Fibroblast of lung (primary cell): ENCODE measurements around the gene HOXC9. TPM values are rescaled to one million over a fixed set of nuclear protein-coding genes. Genes with fewer than 3 reads are reported as not detected.

Experiments
- DNase-seq, 2 donors: peaks; one replicate each; pipeline versions ENCODE4 v3.0.0 to v3.0.0-alpha.2; 2010; ENCODE audit warnings: low read depth in 2 of 2
- H2AFZ ChIP-seq: 2 replicates; pipeline ENCODE4 v1.5.1; 2012; ENCODE audit warnings: low read length, control low read depth, inconsistent platforms
- H3K27ac ChIP-seq: 2 replicates; pipeline ENCODE4 v1.5.1; 2011; ENCODE audit warnings: low read length, control low read depth; ENCODE audit not compliant: insufficient read depth
- H3K27me3 ChIP-seq: 2 replicates; pipeline ENCODE4 v1.5.1; 2011; ENCODE audit warnings: mild to moderate bottlenecking, low read length; ENCODE audit not compliant: control insufficient read depth, insufficient read depth
- H3K36me3 ChIP-seq: 2 replicates; pipeline ENCODE4 v1.5.1; 2011; ENCODE audit warnings: low read length; ENCODE audit not compliant: control insufficient read depth, insufficient read depth
- H3K4me1 ChIP-seq: 2 replicates; pipeline ENCODE4 v1.5.1; 2011; ENCODE audit warnings: low read length; ENCODE audit not compliant: control insufficient read depth, insufficient read depth; ENCODE audit errors: extremely low read depth
- H3K4me2 ChIP-seq: 2 replicates; pipeline ENCODE4 v1.5.1; 2011; ENCODE audit warnings: low read length, control low read depth; ENCODE audit not compliant: insufficient read depth; ENCODE audit errors: extremely low read depth
- H3K4me3 ChIP-seq, 4 experiments: fragments of 200-600 bp in 1 of 4; sonication (generic) in 1 of 4; replicated peaks in 1 of 4; 2 replicates each; pipeline ENCODE4 v1.5.1; 2011 to 2016; ENCODE audit warnings: low read length in 4 of 4, low read depth in 3 of 4, mild to moderate bottlenecking in 3 of 4, control low read depth in 2 of 4, inconsistent platforms in 1 of 4, mixed read lengths in 1 of 4; ENCODE audit not compliant: insufficient read depth in 1 of 4; ENCODE audit errors: control extremely low read depth in 1 of 4
- H3K79me2 ChIP-seq: 2 replicates; pipeline ENCODE4 v1.5.1; 2012; ENCODE audit warnings: mild to moderate bottlenecking, low read length, inconsistent platforms; ENCODE audit not compliant: control insufficient read depth, insufficient read depth
- H3K9ac ChIP-seq: 2 replicates; pipeline ENCODE4 v1.5.1; 2011; ENCODE audit warnings: mild to moderate bottlenecking, low read length, control low read depth; ENCODE audit not compliant: insufficient read depth
- H3K9me3 ChIP-seq: 2 replicates; pipeline ENCODE4 v1.5.1; 2012; ENCODE audit warnings: low read depth, low read length; ENCODE audit not compliant: control insufficient read depth, insufficient read depth
- H4K20me1 ChIP-seq: 2 replicates; pipeline ENCODE4 v1.5.1; 2011; ENCODE audit warnings: low read length; ENCODE audit not compliant: control insufficient read depth, insufficient read depth; ENCODE audit errors: extremely low read depth
- EZH2 ChIP-seq: IDR thresholded peaks from 2 replicates; pipeline ENCODE4 v1.5.1; 2012; ENCODE audit warnings: low read length, control low read depth, mild to moderate bottlenecking; ENCODE audit errors: missing control alignments
- polyA plus RNA-seq, 2 donors: library from polyadenylated mRNA; depleted of rRNA in 1 of 2; stranded (reverse) in 1 of 2; unstranded in 1 of 2; fragments of >200 nt; gene quantifications; 2 replicates each; pipeline ENCODE4 v1.2.1, GENCODE V29; 2011 to 2012; ENCODE audit warnings: missing spikeins in 1 of 2
- total RNA-seq: library from RNA; depleted of rRNA; stranded (reverse); fragments of >200 nt; gene quantifications from 2 replicates; pipeline ENCODE4 v1.2.1, GENCODE V29; 2014
- TF ChIP-seq, protein P1 (sequence below), 2 donors: IDR thresholded peaks in 1 of 2; conservative IDR thresholded peaks in 1 of 2; 1 replicate in 1 of 2; 2 replicates in 1 of 2; pipeline ENCODE4 v1.5.1; 2011 to 2012; ENCODE audit warnings: low read length in 2 of 2, control low read depth in 1 of 2, inconsistent platforms in 1 of 2, low read depth in 1 of 2, mild to moderate bottlenecking in 1 of 2

The HOXC9 gene
- total and polyA plus RNA-seq, 2 donors (not counting 1 experiment from before 2014, with no cell fraction given), result 0.24 TPM; not detected in 1

DNA sequence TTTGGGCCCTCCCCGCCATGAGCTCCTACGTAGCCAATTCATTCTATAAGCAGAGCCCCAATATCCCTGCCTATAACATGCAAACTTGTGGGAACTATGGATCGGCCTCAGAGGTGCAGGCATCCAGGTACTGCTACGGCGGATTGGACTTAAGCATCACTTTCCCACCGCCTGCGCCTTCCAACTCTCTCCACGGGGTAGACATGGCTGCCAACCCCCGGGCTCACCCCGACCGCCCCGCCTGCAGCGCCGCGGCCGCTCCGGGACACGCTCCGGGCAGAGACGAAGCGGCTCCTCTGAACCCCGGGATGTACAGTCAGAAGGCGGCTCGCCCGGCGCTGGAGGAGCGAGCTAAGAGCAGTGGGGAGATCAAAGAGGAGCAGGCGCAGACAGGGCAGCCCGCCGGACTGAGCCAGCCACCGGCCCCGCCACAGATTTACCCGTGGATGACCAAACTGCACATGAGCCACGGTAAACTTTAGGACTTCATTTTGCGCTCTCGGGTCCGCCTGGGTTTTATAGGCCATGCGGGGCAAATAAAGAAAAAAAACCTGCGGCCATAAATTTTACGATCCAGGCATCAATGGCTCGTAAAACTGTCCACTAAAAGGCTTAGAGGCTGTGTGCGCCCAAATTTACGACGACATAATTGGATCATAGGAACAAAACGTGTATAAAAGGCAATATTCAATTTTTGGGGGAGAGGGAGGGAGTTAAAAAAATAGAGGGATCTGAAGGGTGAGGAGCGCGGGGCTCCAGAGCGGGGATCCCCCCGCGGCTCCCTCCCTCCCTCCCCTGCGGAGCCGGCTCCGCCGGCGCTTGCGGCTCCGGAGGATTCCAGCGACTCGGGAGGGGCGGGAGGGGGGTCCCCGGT, 33.4 kb downstream of the HOXC9 start:
- Histone ChIP-seq H3K27ac (no peak overlapping the region), H3K4me1 (peaks cover 2% of the 10 kb centered on the region), H3K79me2 (no peaks in the 10 kb centered on the region), H3K9ac (peak overlapping the region; percentile 30), H3K4me3 (peak overlapping the region; percentile 31 to 51 (median 45)), H3K4me2 (peak overlapping the region; percentile 54), H4K20me1 (no peaks in the 10 kb centered on the region), H3K27me3 (peaks cover 36% of the 10 kb centered on the region), H3K9me3 (no peaks in the 10 kb centered on the region), H3K36me3 (no peaks in the 10 kb centered on the region), H2AFZ (peak overlapping the region; percentile 30)
- TF ChIP-seq, protein P1, sequence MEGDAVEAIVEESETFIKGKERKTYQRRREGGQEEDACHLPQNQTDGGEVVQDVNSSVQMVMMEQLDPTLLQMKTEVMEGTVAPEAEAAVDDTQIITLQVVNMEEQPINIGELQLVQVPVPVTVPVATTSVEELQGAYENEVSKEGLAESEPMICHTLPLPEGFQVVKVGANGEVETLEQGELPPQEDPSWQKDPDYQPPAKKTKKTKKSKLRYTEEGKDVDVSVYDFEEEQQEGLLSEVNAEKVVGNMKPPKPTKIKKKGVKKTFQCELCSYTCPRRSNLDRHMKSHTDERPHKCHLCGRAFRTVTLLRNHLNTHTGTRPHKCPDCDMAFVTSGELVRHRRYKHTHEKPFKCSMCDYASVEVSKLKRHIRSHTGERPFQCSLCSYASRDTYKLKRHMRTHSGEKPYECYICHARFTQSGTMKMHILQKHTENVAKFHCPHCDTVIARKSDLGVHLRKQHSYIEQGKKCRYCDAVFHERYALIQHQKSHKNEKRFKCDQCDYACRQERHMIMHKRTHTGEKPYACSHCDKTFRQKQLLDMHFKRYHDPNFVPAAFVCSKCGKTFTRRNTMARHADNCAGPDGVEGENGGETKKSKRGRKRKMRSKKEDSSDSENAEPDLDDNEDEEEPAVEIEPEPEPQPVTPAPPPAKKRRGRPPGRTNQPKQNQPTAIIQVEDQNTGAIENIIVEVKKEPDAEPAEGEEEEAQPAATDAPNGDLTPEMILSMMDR (conservative IDR thresholded peaks at IDR 0.05 in 1 of 2, IDR thresholded peaks at IDR 0.05 in 1 of 2; ENCODE audit: low read depth in 1 of 2, low read length in 2 of 2), result no peak
- peak; percentile 76 for TF ChIP-seq EZH2
- DNase-seq, result no peak

DNA sequence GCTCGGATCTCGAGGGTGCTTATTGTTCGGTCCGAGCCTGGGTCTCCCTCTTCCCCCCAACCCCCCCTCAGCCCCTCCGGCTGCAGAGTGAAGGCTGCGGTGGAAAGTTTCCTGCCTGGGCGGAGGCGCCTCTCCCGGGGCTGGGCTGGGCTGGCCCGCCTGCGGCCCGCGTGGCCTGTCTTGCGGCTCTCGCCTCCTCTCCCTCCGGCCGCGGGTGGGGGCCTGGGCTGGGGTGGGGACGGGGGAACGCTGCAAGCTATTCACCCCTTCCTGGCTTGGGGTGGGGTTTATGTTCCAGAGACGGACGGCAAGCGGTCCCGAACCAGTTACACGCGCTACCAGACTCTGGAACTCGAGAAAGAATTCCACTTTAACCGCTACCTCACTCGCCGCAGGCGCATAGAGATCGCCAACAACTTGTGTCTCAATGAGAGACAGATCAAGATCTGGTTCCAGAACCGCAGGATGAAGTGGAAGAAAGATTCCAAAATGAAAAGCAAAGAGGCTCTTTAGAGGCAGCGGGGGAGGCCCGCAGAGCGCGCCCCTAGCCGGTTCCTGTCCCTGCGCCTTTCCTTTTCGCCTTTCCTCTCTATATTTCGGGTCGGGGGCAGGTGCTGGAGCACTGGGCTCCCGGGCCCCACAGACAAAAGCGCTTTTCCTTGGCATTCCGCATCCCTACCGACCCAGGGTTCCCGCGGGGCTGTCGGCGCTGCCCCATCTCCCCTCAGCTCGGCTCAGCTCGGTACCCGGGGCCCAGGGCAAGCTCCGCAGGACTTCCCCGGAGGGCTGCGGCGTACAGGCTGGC, 34.2 kb downstream of the HOXC9 start:
- Histone ChIP-seq H4K20me1 (no peaks in the 10 kb centered on the region), H3K9me3 (no peaks in the 10 kb centered on the region), H3K9ac (no peak overlapping the region), H2AFZ (no peak overlapping the region), H3K36me3 (no peaks in the 10 kb centered on the region), H3K27ac (no peak overlapping the region), H3K79me2 (no peaks in the 10 kb centered on the region), H3K4me3 (peak overlapping the region in 1 of 4 experiments; percentile 51), H3K4me2 (no peak overlapping the region), H3K4me1 (peaks cover 2% of the 10 kb centered on the region), H3K27me3 (peaks cover 37% of the 10 kb centered on the region)
- DNase-seq, result no peak
- TF ChIP-seq EZH2, result peak; percentile 26
- TF ChIP-seq, protein P1 (conservative IDR thresholded peaks at IDR 0.05 in 1 of 2, IDR thresholded peaks at IDR 0.05 in 1 of 2; ENCODE audit: low read depth in 1 of 2, low read length in 2 of 2), result no peak

DNA sequence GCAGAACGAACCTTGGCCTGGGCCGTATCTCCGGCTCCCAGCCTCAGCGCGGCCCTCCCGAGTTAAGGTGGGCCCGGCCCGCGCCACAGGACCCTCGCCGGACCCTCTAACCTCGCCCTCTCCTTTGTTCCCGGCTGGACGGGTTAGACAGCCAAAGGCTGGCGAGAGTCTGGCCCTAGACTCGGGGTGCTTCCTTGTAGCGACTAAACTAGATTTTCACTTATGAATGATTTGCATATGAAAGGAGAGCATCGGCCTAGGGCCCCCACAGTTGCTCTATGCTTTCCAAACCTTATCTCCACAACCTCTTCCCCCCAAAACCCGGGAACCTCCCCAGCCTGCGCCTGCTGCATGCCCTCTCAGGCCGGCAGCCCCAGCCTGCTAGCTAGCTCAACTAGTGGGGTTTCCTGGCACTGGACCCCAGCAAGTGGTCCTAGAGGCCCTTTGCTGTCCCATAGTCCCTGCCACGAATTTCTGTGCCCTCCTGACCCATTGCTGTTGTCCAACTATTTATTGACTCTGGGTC, 34.9 kb downstream of the HOXC9 start:
- TF ChIP-seq, protein P1 (conservative IDR thresholded peaks at IDR 0.05 in 1 of 2, IDR thresholded peaks at IDR 0.05 in 1 of 2; ENCODE audit: low read depth in 1 of 2, low read length in 2 of 2), result no peak
- no peak for TF ChIP-seq EZH2
- Histone ChIP-seq H3K9ac (no peak overlapping the region), H2AFZ (no peak overlapping the region), H3K27ac (no peak overlapping the region), H3K4me3 (no peak overlapping the region), H3K9me3 (no peaks in the 10 kb centered on the region), H3K79me2 (no peaks in the 10 kb centered on the region), H3K27me3 (peaks cover 37% of the 10 kb centered on the region), H3K36me3 (no peaks in the 10 kb centered on the region), H3K4me2 (no peak overlapping the region), H3K4me1 (peaks cover 2% of the 10 kb centered on the region), H4K20me1 (no peaks in the 10 kb centered on the region)
- DNase-seq, result no peak
